ENCODE results near the gene OBP2A.

- TF ChIP-seq CTCF (IDR thresholded peaks at IDR 0.05; ENCODE audit: low read length) (no peak), EZH2 (optimal IDR thresholded peaks at IDR 0.05; ENCODE audit: low read depth, low read length) (no peak), EZH2phosphoT487 (IDR thresholded peaks at IDR 0.05; ENCODE audit: low read length) (no peak)
Observed at GRCh38 chr9:135525241-135526088, 20.5 kb upstream of the OBP2A start.
